Measurements from ENCODE around the gene PLCB1.

PLCB1 gene

GRCh38 chr20:8250539-8251200 is 118.6 kb downstream of the PLCB1 start:
- no peak for DNase-seq

GRCh38 chr20:8251201-8251575 is 119.1 kb downstream of the PLCB1 start:
- no peak for DNase-seq

GRCh38 chr20:8254911-8255582 is 123.0 kb downstream of the PLCB1 start:
- DNase-seq, result no peak

GRCh38 chr20:8255945-8256632 is 124.0 kb downstream of the PLCB1 start:
- no peak for DNase-seq

- no peak for DNase-seq
These were observed 128.8 kb downstream of the PLCB1 start for GRCh38 chr20:8260837-8261251.

- DNase-seq, result no peak
These were observed 130.7 kb downstream of the PLCB1 start for GRCh38 chr20:8262721-8263120.

- no peak for DNase-seq
These were observed 133.5 kb downstream of the PLCB1 start for GRCh38 chr20:8265588-8265987.

GRCh38 chr20:8267009-8267408 is 134.9 kb downstream of the PLCB1 start:
- no peak for DNase-seq

GRCh38 chr20:8271727-8272126 is 139.7 kb downstream of the PLCB1 start:
- no peak for DNase-seq

- DNase-seq, result no peak
These were observed 140.7 kb downstream of the PLCB1 start for GRCh38 chr20:8272766-8273165.

GRCh38 chr20:8284902-8285301 is 152.8 kb downstream of the PLCB1 start:
- no peak for DNase-seq

- no peak for DNase-seq
These were observed 155.3 kb downstream of the PLCB1 start for GRCh38 chr20:8287340-8287739.

GRCh38 chr20:8291200-8291599 is 159.1 kb downstream of the PLCB1 start:
- DNase-seq, result no peak

GRCh38 chr20:8291873-8292272 is 159.8 kb downstream of the PLCB1 start:
- no peak for DNase-seq

GRCh38 chr20:8292793-8293192 is 160.7 kb downstream of the PLCB1 start:
- DNase-seq, result no peak

- DNase-seq, result no peak
These were observed 161.7 kb downstream of the PLCB1 start for GRCh38 chr20:8293750-8294149.

GRCh38 chr20:8296536-8296935 is 164.5 kb downstream of the PLCB1 start:
- DNase-seq, result no peak

- no peak for DNase-seq
These were observed 166.5 kb downstream of the PLCB1 start for GRCh38 chr20:8298426-8299043.

- DNase-seq, result no peak
These were observed 167.9 kb downstream of the PLCB1 start for GRCh38 chr20:8299921-8300320.

GRCh38 chr20:8301655-8302054 is 169.6 kb downstream of the PLCB1 start:
- DNase-seq, result no peak

- no peak for DNase-seq
These were observed 171.6 kb downstream of the PLCB1 start for GRCh38 chr20:8303651-8304050.

GRCh38 chr20:8304124-8304816 is 172.2 kb downstream of the PLCB1 start:
- no peak for DNase-seq

GRCh38 chr20:8305449-8305978 is 173.4 kb downstream of the PLCB1 start:
- peak; percentile 63 for DNase-seq
